Kidney (tissue), 14 donors: ENCODE results near the gene NGB. TPM values are rescaled to one million over a fixed set of nuclear protein-coding genes. Genes with fewer than 3 reads are reported as not detected.

Experiments used
- DNase-seq, 5 donors: peaks; one replicate each; pipeline ENCODE4 v3.0.0-alpha.2; 2013 to 2020
- FAIRE-seq: peaks from 2 replicates; lab custom pipeline; 2012; peaks lifted over from hg19 to GRCh38; lab: Jason Lieb, UNC
- H3K27ac ChIP-seq, 2 donors: one replicate each; pipeline ENCODE4 v1.7.0; 2013; ENCODE audit warnings: low read depth in 2 of 2, low read length in 2 of 2, inconsistent platforms in 1 of 2
- H3K27me3 ChIP-seq: one replicate; pipeline ENCODE4 v1.7.1; 2013; ENCODE audit warnings: low read length, inconsistent platforms; ENCODE audit not compliant: control insufficient read depth, insufficient read depth
- H3K36me3 ChIP-seq, 3 donors: one replicate each; pipeline versions ENCODE4 v1.7.0 to v1.7.1; 2013; ENCODE audit warnings: low read length in 3 of 3, control low read depth in 1 of 3, inconsistent platforms in 1 of 3; ENCODE audit not compliant: insufficient read depth in 3 of 3, control insufficient read depth in 2 of 3
- H3K4me1 ChIP-seq, 3 donors: one replicate each; pipeline versions ENCODE4 v1.7.0 to v1.7.1; 2013; ENCODE audit warnings: low read length in 3 of 3, inconsistent platforms in 1 of 3, low read depth in 1 of 3; ENCODE audit not compliant: control insufficient read depth in 2 of 3, insufficient read depth in 2 of 3
- H3K4me3 ChIP-seq, 3 donors: one replicate each; pipeline versions ENCODE4 v1.7.0 to v1.8.1; 2013; ENCODE audit warnings: low read length in 3 of 3, control low read depth in 1 of 3, inconsistent platforms in 1 of 3
- H3K9ac ChIP-seq, 3 donors: one replicate each; pipeline versions ENCODE4 v1.7.0 to v1.7.1; 2013; ENCODE audit warnings: low read length in 3 of 3, control low read depth in 1 of 3, inconsistent platforms in 1 of 3
- H3K9me3 ChIP-seq, 3 donors: one replicate each; pipeline versions ENCODE4 v1.7.0 to v1.7.1; 2013; ENCODE audit warnings: low read length in 3 of 3, control low read depth in 1 of 3, inconsistent platforms in 1 of 3; ENCODE audit not compliant: control insufficient read depth in 2 of 3, insufficient read depth in 1 of 3
- intact Hi-C: fragments of 100-400 bp; cut with DNase I; formaldehyde crosslinking; loops from one replicate; pipeline ENCODE4 v1.11.1; 2022
- polyA plus RNA-seq: library from polyadenylated mRNA; stranded (reverse); fragments of 350-450 nt; fragmentation: Illumina TruSeq; extraction: RNeasy Lipid Tissue Mini Kit (QIAGEN cat#74804); gene quantifications from one replicate; pipeline ENCODE4 v1.2.3, GENCODE V29; 2014; ENCODE audit warnings: low read depth, low replicate concordance; ENCODE audit not compliant: insufficient read depth
- total RNA-seq: library from RNA; stranded (reverse); fragmentation: NEBNext Ultra II Directional; extraction: Animal tissue kit (Norgen Biotek cat#: 25700); gene quantifications from one replicate; pipeline ENCODE4 v1.2.1, GENCODE V29; 2021
- TF ChIP-seq, protein P1 (sequence below): IDR thresholded peaks from 3 replicates; pipeline ENCODE4 v1.5.1; 2012; ENCODE audit warnings: mild to moderate bottlenecking, moderate library complexity, borderline replicate concordance; ENCODE audit not compliant: insufficient read depth; ENCODE audit errors: extremely low read depth
- donor health status: control.
- donor health status: control.
- donor health status: control.
- donor health status: control.
- donor health status: control.
- donor health status: DM: yes; HTN: yes; CAD: no.
- donor health status: Normal renal cell carcinoma (clear cell type).

The NGB gene
- total and polyA plus RNA-seq, 2 donors from 2014 or later: not detected

GRCh38 chr14:77248666-77249065 lies 22.3 kb downstream of the NGB start:
- Histone ChIP-seq H3K27me3 (no peaks in the 10 kb centered on the region), H3K9ac (no peak overlapping the region), H3K36me3 (no peaks in the 10 kb centered on the region), H3K27ac (no peak overlapping the region), H3K4me1 (no peaks in the 10 kb centered on the region), H3K9me3 (no peaks in the 10 kb centered on the region), H3K4me3 (no peak overlapping the region)
- intact Hi-C loops: no loop called here
- FAIRE-seq (no peak), DNase-seq (no peak)
- TF ChIP-seq, protein P1, sequence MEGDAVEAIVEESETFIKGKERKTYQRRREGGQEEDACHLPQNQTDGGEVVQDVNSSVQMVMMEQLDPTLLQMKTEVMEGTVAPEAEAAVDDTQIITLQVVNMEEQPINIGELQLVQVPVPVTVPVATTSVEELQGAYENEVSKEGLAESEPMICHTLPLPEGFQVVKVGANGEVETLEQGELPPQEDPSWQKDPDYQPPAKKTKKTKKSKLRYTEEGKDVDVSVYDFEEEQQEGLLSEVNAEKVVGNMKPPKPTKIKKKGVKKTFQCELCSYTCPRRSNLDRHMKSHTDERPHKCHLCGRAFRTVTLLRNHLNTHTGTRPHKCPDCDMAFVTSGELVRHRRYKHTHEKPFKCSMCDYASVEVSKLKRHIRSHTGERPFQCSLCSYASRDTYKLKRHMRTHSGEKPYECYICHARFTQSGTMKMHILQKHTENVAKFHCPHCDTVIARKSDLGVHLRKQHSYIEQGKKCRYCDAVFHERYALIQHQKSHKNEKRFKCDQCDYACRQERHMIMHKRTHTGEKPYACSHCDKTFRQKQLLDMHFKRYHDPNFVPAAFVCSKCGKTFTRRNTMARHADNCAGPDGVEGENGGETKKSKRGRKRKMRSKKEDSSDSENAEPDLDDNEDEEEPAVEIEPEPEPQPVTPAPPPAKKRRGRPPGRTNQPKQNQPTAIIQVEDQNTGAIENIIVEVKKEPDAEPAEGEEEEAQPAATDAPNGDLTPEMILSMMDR: no peak

DNA sequence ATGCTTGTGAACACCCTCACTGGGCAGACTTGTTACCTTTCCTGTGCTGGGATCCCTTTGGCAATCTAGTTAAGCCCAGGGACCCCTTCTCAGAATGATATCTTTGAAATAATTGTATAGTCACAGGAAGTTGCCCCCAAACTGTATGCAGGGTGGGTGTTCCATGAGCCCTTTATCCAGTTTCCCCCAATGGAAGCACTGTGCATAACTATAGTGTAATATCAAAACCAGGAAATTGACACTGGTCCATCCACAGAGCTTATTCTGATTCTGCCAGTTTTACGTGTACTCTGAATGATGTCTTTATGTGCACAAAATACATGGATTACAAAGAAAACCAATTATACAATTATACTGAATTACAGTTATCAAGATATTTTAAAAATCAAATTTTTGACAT lies 24.2 kb downstream of the NGB start:
- Histone ChIP-seq H3K9ac (no peak overlapping the region), H3K4me1 (no peaks in the 10 kb centered on the region), H3K36me3 (no peaks in the 10 kb centered on the region), H3K27me3 (no peaks in the 10 kb centered on the region), H3K27ac (no peak overlapping the region), H3K4me3 (no peak overlapping the region), H3K9me3 (no peaks in the 10 kb centered on the region)
- intact Hi-C loops: no loop called here
- TF ChIP-seq, protein P1: no peak
- FAIRE-seq: no peak
- DNase-seq: no peak

- FAIRE-seq (no peak), DNase-seq (no peak)
- no peak overlapping the region for H3K9ac ChIP-seq
- no peak overlapping the region for H3K27ac ChIP-seq
- H3K9me3 ChIP-seq: no peaks in the 10 kb centered on the region
- no peaks in the 10 kb centered on the region for H3K4me1 ChIP-seq
- no peaks in the 10 kb centered on the region for H3K27me3 ChIP-seq
- TF ChIP-seq, protein P1: no peak
- H3K4me3 ChIP-seq: no peak overlapping the region
- no peaks in the 10 kb centered on the region for H3K36me3 ChIP-seq
- intact Hi-C loops: no loop called here
These were observed 25.2 kb downstream of the NGB start for GRCh38 chr14:77245820-77246219.

DNA sequence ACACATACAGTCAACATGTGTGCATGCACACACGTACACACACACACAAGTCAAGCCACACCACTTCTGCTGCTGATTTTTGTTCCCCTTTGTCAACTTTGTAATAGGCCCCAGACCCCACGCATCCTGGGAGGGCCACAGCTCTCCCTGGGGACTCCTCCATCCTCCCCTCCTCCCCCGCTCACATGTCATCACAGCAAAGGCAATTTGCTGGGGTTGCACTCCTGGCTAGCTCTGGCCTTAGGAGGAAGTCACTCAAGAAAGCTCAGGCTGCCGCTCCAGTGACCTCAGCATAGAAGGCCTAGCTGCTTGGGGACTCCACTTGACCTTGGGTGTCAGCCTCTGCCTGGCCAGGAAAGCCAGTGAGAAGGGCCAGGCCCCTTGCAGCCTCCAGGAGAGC lies 27.2 kb downstream of the NGB start:
- intact Hi-C loops: no loop called here
- H3K27ac ChIP-seq: no peak overlapping the region
- H3K9ac ChIP-seq: no peak overlapping the region
- no peaks in the 10 kb centered on the region for H3K36me3 ChIP-seq
- DNase-seq (no peak), FAIRE-seq (no peak)
- no peaks in the 10 kb centered on the region for H3K4me1 ChIP-seq
- TF ChIP-seq, protein P1: no peak
- no peaks in the 10 kb centered on the region for H3K27me3 ChIP-seq
- no peaks in the 10 kb centered on the region for H3K9me3 ChIP-seq
- no peak overlapping the region for H3K4me3 ChIP-seq
